K562 (cell line): ENCODE results near the gene ACSF3. TPM values are rescaled to one million over a fixed set of nuclear protein-coding genes. Genes with fewer than 3 reads are reported as not detected.
A peak's percentile ranks its signal among the peaks of the same experiment; 100 is the strongest.

ENCODE experiments used
- ATAC-seq: fragments of 200-7000 bp; cut with Tn5 transposase; 3 replicates; pipeline ENCODE4 v1.9.1; 2020; ENCODE audit warnings: moderate library complexity
- BruUV-seq: library from RNA; stranded (reverse); fragments of 400-500 nt; replicated peaks from 2 replicates; lab custom pipeline; 2021; lab: Mats Ljungman, UMichigan
- CTCF ChIA-PET: fragments of 300-600 bp; formaldehyde crosslinking; extraction: SDS; loops from one replicate; lab custom pipeline; 2021; ENCODE audit warnings: low intra/inter-chr PET ratio; lab: Yijun Ruan, JAX
- POLR2A ChIA-PET: fragments of 300-600, 350-650 bp; sonication (Branson Sonifier 250); formaldehyde crosslinking; extraction: SDS; loops from one replicate; lab custom pipeline; 2021; ENCODE audit warnings: antibody characterized with exemption, inconsistent platforms; lab: Yijun Ruan, JAX
- DNase-seq, 4 experiments: peaks; one replicate each; pipeline versions ENCODE4 v3.0.0 to v3.0.0-alpha.2; 2011 to 2018; ENCODE audit warnings: low spot score in 3 of 4, mixed read lengths in 3 of 4; ENCODE audit errors: extremely low read depth in 1 of 4
- FAIRE-seq: peaks from 2 replicates; lab custom pipeline; 2011; peaks lifted over from hg19 to GRCh38; lab: Jason Lieb, UNC
- H2AFZ ChIP-seq: 2 replicates; pipeline ENCODE4 v1.6.0; 2011; ENCODE audit warnings: low read depth, low read length, control low read depth, inconsistent platforms
- H3K27ac ChIP-seq: fragments of 200-600 bp; 3 replicates; pipeline ENCODE4 v1.8.0; 2011; ENCODE audit warnings: low read depth, mild to moderate bottlenecking, control low read depth, inconsistent platforms, low read length, moderate library complexity, mixed read lengths; ENCODE audit errors: extremely low read depth
- H3K27me3 ChIP-seq, 2 experiments: fragments of 300-600 bp in 1 of 2; 2 replicates in 1 of 2; 3 replicates in 1 of 2; pipeline versions ENCODE4 v1.6.0 to v1.8.0; 2011; ENCODE audit warnings: inconsistent platforms in 2 of 2, low read length in 2 of 2, mild to moderate bottlenecking in 1 of 2, mixed read lengths in 1 of 2, moderate library complexity in 1 of 2; ENCODE audit not compliant: control insufficient read depth in 2 of 2, insufficient read depth in 2 of 2
- H3K36me3 ChIP-seq: fragments of 300-600 bp; 3 replicates; pipeline ENCODE4 v1.8.0; 2011; ENCODE audit warnings: mild to moderate bottlenecking, low read length, inconsistent platforms; ENCODE audit not compliant: control insufficient read depth, insufficient read depth
- H3K4me1 ChIP-seq, 2 experiments: fragments of 200-600 bp in 1 of 2; replicated peaks in 1 of 2; 2 replicates in 1 of 2; 3 replicates in 1 of 2; pipeline versions ENCODE4 v1.5.1 to v1.8.0; 2011; ENCODE audit warnings: inconsistent platforms in 2 of 2, low read length in 2 of 2, mild to moderate bottlenecking in 1 of 2, mixed read lengths in 1 of 2, moderate library complexity in 1 of 2; ENCODE audit not compliant: control insufficient read depth in 2 of 2, insufficient read depth in 2 of 2
- H3K4me2 ChIP-seq: 2 replicates; pipeline ENCODE4 v1.6.1; 2011; ENCODE audit warnings: low read length, control low read depth, inconsistent platforms, mixed read lengths; ENCODE audit not compliant: insufficient read depth
- H3K4me3 ChIP-seq: fragments of 200-600 bp; sonication (generic), shearing (Covaris generic); 2 replicates; pipeline ENCODE4 v1.5.1; 2016; ENCODE audit warnings: control low read depth, inconsistent platforms
- H3K79me2 ChIP-seq: fragments of 200-600 bp; 3 replicates; pipeline ENCODE4 v1.8.0; 2011; ENCODE audit warnings: low read length, inconsistent platforms; ENCODE audit not compliant: control insufficient read depth, insufficient read depth
- H3K9ac ChIP-seq, 2 experiments: 2 replicates each; pipeline versions ENCODE4 v1.6.0 to v1.6.1; 2011; ENCODE audit warnings: low read depth in 2 of 2, low read length in 2 of 2, control low read depth in 1 of 2, inconsistent platforms in 1 of 2, mild to moderate bottlenecking in 1 of 2, mixed read lengths in 1 of 2; ENCODE audit not compliant: insufficient read depth in 1 of 2
- H3K9me1 ChIP-seq: one replicate; pipeline ENCODE4 v1.6.0; 2011; ENCODE audit warnings: inconsistent platforms, mild to moderate bottlenecking, low read length, moderate library complexity; ENCODE audit not compliant: control insufficient read depth, insufficient read depth
- H3K9me3 ChIP-seq: replicated peaks from 2 replicates; pipeline ENCODE4 v1.5.1; 2011; ENCODE audit warnings: low read depth, low read length, inconsistent platforms; ENCODE audit not compliant: control insufficient read depth, insufficient read depth
- H4K20me1 ChIP-seq: replicated peaks from 2 replicates; pipeline ENCODE4 v1.6.1; 2011; ENCODE audit warnings: low read length, inconsistent platforms, mixed read lengths; ENCODE audit not compliant: control insufficient read depth, insufficient read depth
- ARID1B ChIP-seq: fragments of 450-650 bp; IDR thresholded peaks from 2 replicates; pipeline ENCODE4 v1.6.1; 2016; ENCODE audit warnings: antibody characterized with exemption, mild to moderate bottlenecking, inconsistent platforms
- CBX8 ChIP-seq: fragments of 200-600 bp; sonication (generic); IDR thresholded peaks from 2 replicates; pipeline ENCODE4 v1.6.1; 2012; ENCODE audit warnings: borderline replicate concordance, mixed run types, low read depth, mild to moderate bottlenecking, moderate library complexity, mixed read lengths, low read length, control low read depth, inconsistent platforms; ENCODE audit not compliant: poor library complexity, severe bottlenecking; ENCODE audit errors: extremely low read depth
- FOXP1 ChIP-seq: sonication (generic); formaldehyde crosslinking; IDR thresholded peaks from 2 replicates; pipeline ENCODE4 v1.8.0; 2022; ENCODE audit warnings: mild to moderate bottlenecking, missing genetic modification reagents
- MEIS2 ChIP-seq: fragments of 450-650 bp; IDR thresholded peaks from 2 replicates; pipeline ENCODE4 v1.6.1; 2014; ENCODE audit warnings: mild to moderate bottlenecking; ENCODE audit not compliant: partially characterized antibody
- POLR2G ChIP-seq: fragments of 200-400 bp; formaldehyde crosslinking; IDR thresholded peaks from 2 replicates; pipeline ENCODE4 v1.6.1; 2017; ENCODE audit warnings: low read depth, mild to moderate bottlenecking, antibody characterized with exemption, low read length, moderate library complexity
- ZBTB33 ChIP-seq: sonication (generic); formaldehyde crosslinking; IDR thresholded peaks from 2 replicates; pipeline ENCODE4 v1.8.1; 2023; ENCODE audit warnings: mild to moderate bottlenecking, missing genetic modification reagents
- ZNF408 ChIP-seq: fragments of 250-450 bp; sonication (Bioruptor Pico); IDR thresholded peaks from 2 replicates; pipeline ENCODE4 v1.4.0; 2020; ENCODE audit warnings: low read depth, mild to moderate bottlenecking, moderate library complexity
- WGBS: fragments of 100-300 bp; shearing (Covaris generic); methylation state at CpG from one replicate; pipeline ENCODE4 v1.1.6; 2016; ENCODE audit warnings: low coverage, mixed read lengths; ENCODE audit not compliant: insufficient coverage; ENCODE audit errors: missing lambda C conversion rate; 5-methylcytosine and 5-hydroxymethylcytosine counted together
- in situ Hi-C: fragments of 300-500 bp; cut with MboI; formaldehyde crosslinking; loops from 4 replicates; pipeline ENCODE4 v1.15.0; 2018; ENCODE audit warnings: inconsistent platforms, mixed read lengths
- intact Hi-C: fragments of 100-400 bp; cut with micrococcal nuclease; formaldehyde crosslinking; loops from 2 replicates; pipeline ENCODE4 v1.14.2; 2022
- polyA plus RNA-seq, 8 experiments: library from polyadenylated mRNA; depleted of rRNA in 4 of 8; stranded (reverse) in 5 of 8; unstranded in 3 of 8; fragments of >200 nt; fragmentation: Nextera tagmentation in 2 of 8; fragmentation: Illumina TruSeq in 1 of 8; extraction: Ambion mirVana in 2 of 8; extraction: Trizol in 1 of 8; gene quantifications; 2 replicates each; pipeline versions ENCODE4 v1.2.1 to v1.2.3, GENCODE V29; 2011 to 2014; ENCODE audit warnings: inconsistent platforms in 1 of 8, missing spikeins in 1 of 8
- total RNA-seq, 7 experiments: library from RNA; depleted of rRNA in 6 of 7; stranded (reverse); fragments of >200 nt in 6 of 7; fragmentation: Illumina TruSeq in 2 of 7; extraction: Trizol in 2 of 7; gene quantifications; 2 replicates each; pipeline versions ENCODE4 v1.2.1 to v1.2.3, GENCODE V29; 2011 to 2021; ENCODE audit warnings: low replicate concordance in 1 of 7

Gene ACSF3
- total and polyA plus RNA-seq, 9 of the 15 experiments (the other 6 are each of a cell fraction or from before 2014, with no cell fraction given) = 0.77 to 32.8 (median 14.7) TPM

GRCh38 chr16:89119166-89119621, 25.5 kb downstream of the ACSF3 start:
- POLR2A ChIA-PET = interaction anchor here (1.0 kb wide), 1 partner anchor 14 kb away, joined by 6 read pairs; no protein-coding TSS in a partner anchor
- TF ChIP-seq ZBTB33 (CRISPR knock-in tag) (peak; percentile 87), ZNF408 (no peak)
- FAIRE-seq (no peak), ATAC-seq (no peak), DNase-seq (no peak)
- Histone ChIP-seq H3K36me3 (peaks cover 71% of the 10 kb centered on the region; the same call in 2 of the 3 replicates), H3K4me2 (no peak overlapping the region), H2AFZ (no peak overlapping the region), H3K4me3 (no peak overlapping the region), H3K9me1 (no peaks in the 10 kb centered on the region), H3K27me3 (no peaks in the 10 kb centered on the region), H4K20me1 (no peaks in the 10 kb centered on the region; the same call in 1 of the 2 replicates), H3K9ac (no peak overlapping the region), H3K79me2 (no peaks in the 10 kb centered on the region), H3K9me3 (no peaks in the 10 kb centered on the region; the same call in 1 of the 2 replicates), H3K27ac (no peak overlapping the region), H3K4me1 (peaks cover 13 to 38% of the 10 kb centered on the region in 2 experiments; a peak in 4 of 5 replicates)
- intact Hi-C loops (no loop called here), in situ Hi-C loops (no loop called here)
- CTCF ChIA-PET = no interaction called here
- 89% methylated on average over 10 of the region's 24 CpGs for WGBS
- BruUV-seq = no TSS peak

GRCh38 chr16:89119661-89120141, 26.0 kb downstream of the ACSF3 start:
- no peak for FAIRE-seq
- intact Hi-C loops = no loop called here

More at GRCh38 chr16:89119661-89120141, 26.0 kb downstream of the ACSF3 start:
- Histone ChIP-seq H3K36me3 (peaks cover 70% of the 10 kb centered on the region; the same call in 2 of the 3 replicates), H4K20me1 (no peaks in the 10 kb centered on the region), H3K27ac (no peak overlapping the region), H3K9me1 (no peaks in the 10 kb centered on the region), H3K4me3 (no peak overlapping the region), H3K9me3 (peaks cover 2% of the 10 kb centered on the region; the same call in 1 of the 2 replicates), H2AFZ (no peak overlapping the region), H3K9ac (no peak overlapping the region; a peak in 1 of 4 replicates), H3K27me3 (no peaks in the 10 kb centered on the region), H3K4me1 (peaks cover 9 to 32% of the 10 kb centered on the region in 2 experiments; a peak in 4 of 5 replicates), H3K4me2 (no peak overlapping the region), H3K79me2 (no peaks in the 10 kb centered on the region)
- in situ Hi-C loops = no loop called here
- 94% methylated on average over 31 of the region's 31 CpGs for WGBS
- TF ChIP-seq CBX8 (no peak), MEIS2 (no peak), POLR2G (0 out of 2 replicates have a peak, but pooled peaks have one; percentile 8), ARID1B (no peak), FOXP1 (CRISPR knock-in tag) (no peak)
- BruUV-seq = no TSS peak
- DNase-seq (no peak), ATAC-seq (no peak)
- ChIA-PET CTCF (no interaction called here), POLR2A (no interaction called here)
